GM12878 (cell line): Measurements from ENCODE around the gene NOS2.

ENCODE experiments used
- CTCF ChIP-seq, 3 experiments: IDR thresholded peaks in 2 of 3; conservative IDR thresholded peaks in 1 of 3; 2 replicates each; pipeline ENCODE4 v1.5.1; 2011; ENCODE audit warnings: low read depth in 3 of 3, low read length in 3 of 3, mild to moderate bottlenecking in 3 of 3, control low read depth in 2 of 3, moderate library complexity in 2 of 3, inconsistent platforms in 1 of 3, mixed read lengths in 1 of 3; ENCODE audit not compliant: control insufficient read depth in 2 of 3, insufficient read depth in 1 of 3; ENCODE audit errors: extremely low read depth in 1 of 3
- NR2C2 ChIP-seq: IDR thresholded peaks from 2 replicates; pipeline ENCODE4 v1.6.1; 2011; ENCODE audit warnings: borderline replicate concordance, low read depth; ENCODE audit not compliant: control insufficient read depth, insufficient read length
- POLR2AphosphoS5 ChIP-seq: IDR thresholded peaks from 2 replicates; pipeline ENCODE4 v1.6.1; 2011; ENCODE audit warnings: mild to moderate bottlenecking, low read length, inconsistent platforms
- SPI1 ChIP-seq: IDR thresholded peaks from 2 replicates; pipeline ENCODE4 v1.6.1; 2011; ENCODE audit warnings: low read depth, mild to moderate bottlenecking, low read length, moderate library complexity, borderline replicate concordance; ENCODE audit not compliant: insufficient read depth

DNA sequence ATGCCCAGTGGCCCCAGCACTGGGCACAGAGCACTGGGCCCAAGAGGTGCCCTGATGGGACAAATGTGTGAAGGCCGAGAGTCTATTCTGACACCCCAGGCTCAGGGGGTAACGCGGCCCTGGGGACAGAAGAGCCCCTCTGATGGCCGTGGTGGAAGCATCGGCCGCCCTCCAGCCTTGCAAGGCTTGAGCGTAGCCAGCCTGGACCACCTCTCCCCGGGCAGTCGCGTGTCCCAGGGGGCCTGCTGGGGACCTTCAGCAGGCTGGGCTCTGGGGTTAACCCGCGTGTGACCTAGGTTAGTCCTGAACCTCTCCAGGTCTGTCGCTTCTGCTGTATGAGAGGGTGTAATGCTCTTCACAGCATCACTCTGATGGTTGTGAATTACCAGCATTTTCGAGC is 40.8 kb downstream of the NOS2 start:
- TF ChIP-seq POLR2AphosphoS5 (no peak), NR2C2 (no peak), CTCF (IDR thresholded peaks at IDR 0.05 in 2 of 3, conservative IDR thresholded peaks at IDR 0.05 in 1 of 3; ENCODE audit: control insufficient read depth in 2 of 3, extremely low read depth in 1 of 3, insufficient read depth in 1 of 3, low read depth in 3 of 3, low read length in 3 of 3) (no peak), SPI1 (no peak)
